ENCODE results near the gene HNRNPM.

DNA sequence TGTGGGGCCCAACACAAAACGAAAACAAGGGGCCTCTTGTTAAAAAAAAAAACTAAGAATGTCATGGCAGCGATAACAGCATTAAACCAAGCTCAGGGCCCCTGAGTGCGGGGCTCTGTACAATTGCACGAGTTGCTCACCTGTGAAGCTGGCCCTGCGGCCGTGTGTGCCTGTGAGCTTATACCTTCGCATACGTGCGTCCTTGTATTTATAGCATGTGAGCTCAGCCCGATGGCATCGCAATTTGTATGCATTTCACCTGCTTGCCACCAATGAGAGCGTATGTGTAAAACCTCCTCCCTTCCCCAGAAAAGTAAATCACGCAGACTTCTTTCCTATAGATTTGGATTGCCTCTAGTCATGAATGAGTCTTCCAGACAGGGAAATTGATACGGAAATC is 17.1 kb downstream of the HNRNPM start:
- TF ChIP-seq, protein P1, sequence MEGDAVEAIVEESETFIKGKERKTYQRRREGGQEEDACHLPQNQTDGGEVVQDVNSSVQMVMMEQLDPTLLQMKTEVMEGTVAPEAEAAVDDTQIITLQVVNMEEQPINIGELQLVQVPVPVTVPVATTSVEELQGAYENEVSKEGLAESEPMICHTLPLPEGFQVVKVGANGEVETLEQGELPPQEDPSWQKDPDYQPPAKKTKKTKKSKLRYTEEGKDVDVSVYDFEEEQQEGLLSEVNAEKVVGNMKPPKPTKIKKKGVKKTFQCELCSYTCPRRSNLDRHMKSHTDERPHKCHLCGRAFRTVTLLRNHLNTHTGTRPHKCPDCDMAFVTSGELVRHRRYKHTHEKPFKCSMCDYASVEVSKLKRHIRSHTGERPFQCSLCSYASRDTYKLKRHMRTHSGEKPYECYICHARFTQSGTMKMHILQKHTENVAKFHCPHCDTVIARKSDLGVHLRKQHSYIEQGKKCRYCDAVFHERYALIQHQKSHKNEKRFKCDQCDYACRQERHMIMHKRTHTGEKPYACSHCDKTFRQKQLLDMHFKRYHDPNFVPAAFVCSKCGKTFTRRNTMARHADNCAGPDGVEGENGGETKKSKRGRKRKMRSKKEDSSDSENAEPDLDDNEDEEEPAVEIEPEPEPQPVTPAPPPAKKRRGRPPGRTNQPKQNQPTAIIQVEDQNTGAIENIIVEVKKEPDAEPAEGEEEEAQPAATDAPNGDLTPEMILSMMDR (IDR thresholded peaks at IDR 0.05), result no peak
- TF ChIP-seq POLR2A (IDR thresholded peaks at IDR 0.05), result no peak
